K562 (cell line): ENCODE data around the gene PYGM.

Experiments used
- MYBL2 ChIP-seq, 2 experiments: fragments of 450-650 bp in 1 of 2; sonication (generic) in 1 of 2; formaldehyde crosslinking in 1 of 2; IDR thresholded peaks; 2 replicates each; pipeline versions ENCODE4 v1.6.1 to v1.8.1; 2017 to 2022; ENCODE audit warnings: borderline replicate concordance in 1 of 2, inconsistent platforms in 1 of 2, low read depth in 1 of 2, mild to moderate bottlenecking in 1 of 2, missing genetic modification reagents in 1 of 2, moderate library complexity in 1 of 2
- PCBP1 ChIP-seq: fragments of 200-400 bp; formaldehyde crosslinking; IDR thresholded peaks from 2 replicates; pipeline ENCODE4 v1.6.1; 2018; ENCODE audit warnings: mild to moderate bottlenecking, low read depth, low read length; ENCODE audit not compliant: poor library complexity, severe bottlenecking
- POLR2AphosphoS2 ChIP-seq: IDR thresholded peaks from 2 replicates; pipeline ENCODE4 v1.6.1; 2012; ENCODE audit warnings: low read length, improper control_type of control experiment
- SRSF9 ChIP-seq: fragments of 200-400 bp; formaldehyde crosslinking; IDR thresholded peaks from 2 replicates; pipeline ENCODE4 v1.6.1; 2017; ENCODE audit warnings: low read depth, low read length, borderline replicate concordance
- TARDBP ChIP-seq: fragments of 450-650 bp; IDR thresholded peaks from 2 replicates; pipeline ENCODE4 v1.6.1; 2016
- YBX1 ChIP-seq: fragments of 450-650 bp; IDR thresholded peaks from 2 replicates; pipeline ENCODE4 v1.7.1; 2016; ENCODE audit warnings: mild to moderate bottlenecking
- ZNF140 ChIP-seq: fragments of 250-450 bp; sonication (Bioruptor Pico); IDR thresholded peaks from 2 replicates; pipeline ENCODE4 v1.8.0; 2021; ENCODE audit warnings: moderate library complexity, mild to moderate bottlenecking, inconsistent platforms
- TF ChIP-seq, protein P1 (sequence below): sonication (generic); formaldehyde crosslinking; IDR thresholded peaks from 2 replicates; pipeline ENCODE4 v1.8.0; 2022; ENCODE audit warnings: mild to moderate bottlenecking, low read depth, missing genetic modification reagents
- TF ChIP-seq, protein P2 (sequence below): fragments of 150-350 bp; IDR thresholded peaks from 2 replicates; pipeline ENCODE4 v1.6.1; 2014; ENCODE audit warnings: low read depth, mild to moderate bottlenecking, low read length, borderline replicate concordance
- TF ChIP-seq, protein P3 (sequence below): sonication (generic); formaldehyde crosslinking; IDR thresholded peaks from 2 replicates; pipeline ENCODE4 v1.8.0; 2022; ENCODE audit warnings: mild to moderate bottlenecking, missing genetic modification reagents
- TF ChIP-seq, protein P4 (sequence below): fragments of 450-650 bp; IDR thresholded peaks from 2 replicates; pipeline ENCODE4 v1.6.1; 2018; ENCODE audit warnings: mild to moderate bottlenecking, low read depth; ENCODE audit not compliant: partially characterized antibody

DNA sequence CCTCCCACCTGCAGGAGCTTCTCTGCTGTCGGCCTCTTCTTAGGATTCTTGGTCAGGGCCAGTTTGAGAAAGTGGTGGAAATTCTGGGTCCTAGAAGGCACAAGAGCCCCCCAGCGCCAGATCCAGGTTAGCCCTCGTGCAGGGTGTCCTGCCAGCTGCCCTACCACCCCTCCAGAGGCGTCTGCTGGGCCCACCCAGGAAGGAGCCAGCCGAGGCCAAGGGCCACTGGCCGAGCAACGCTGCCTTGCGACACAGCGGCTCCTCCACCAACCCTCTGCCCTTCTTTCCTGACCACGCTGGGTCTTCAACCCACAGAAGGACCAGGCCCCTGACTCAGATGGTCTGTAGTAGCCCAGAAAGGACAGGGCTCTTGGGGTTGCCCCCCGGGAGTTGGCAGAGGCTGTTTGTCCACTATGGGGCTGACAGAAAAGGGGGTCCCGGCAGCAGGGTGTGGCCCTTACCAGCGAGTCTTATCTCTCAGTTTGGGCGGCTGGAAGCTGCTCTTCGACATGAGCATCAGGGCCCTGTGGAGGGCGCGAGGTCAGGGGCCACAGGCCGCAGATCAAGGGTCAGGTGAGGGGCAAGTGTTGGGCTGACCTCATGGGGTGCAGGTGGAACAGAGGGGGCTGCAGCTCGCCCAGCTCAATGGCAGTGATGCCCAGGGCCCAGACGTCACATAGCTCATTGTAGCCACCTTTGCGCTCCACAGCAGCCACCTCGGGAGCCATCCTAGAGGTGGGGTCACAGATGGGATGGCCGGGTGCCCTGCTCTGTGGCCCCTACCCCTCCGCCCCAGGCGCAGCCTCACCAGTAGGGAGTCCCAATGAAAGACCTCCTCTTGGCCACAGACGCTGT lies 40.8 kb upstream of the PYGM start:
- TF ChIP-seq, protein P1, sequence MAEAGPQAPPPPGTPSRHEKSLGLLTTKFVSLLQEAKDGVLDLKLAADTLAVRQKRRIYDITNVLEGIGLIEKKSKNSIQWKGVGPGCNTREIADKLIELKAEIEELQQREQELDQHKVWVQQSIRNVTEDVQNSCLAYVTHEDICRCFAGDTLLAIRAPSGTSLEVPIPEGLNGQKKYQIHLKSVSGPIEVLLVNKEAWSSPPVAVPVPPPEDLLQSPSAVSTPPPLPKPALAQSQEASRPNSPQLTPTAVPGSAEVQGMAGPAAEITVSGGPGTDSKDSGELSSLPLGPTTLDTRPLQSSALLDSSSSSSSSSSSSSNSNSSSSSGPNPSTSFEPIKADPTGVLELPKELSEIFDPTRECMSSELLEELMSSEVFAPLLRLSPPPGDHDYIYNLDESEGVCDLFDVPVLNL = no peak
- TF ChIP-seq PCBP1 (no peak), TARDBP (no peak), POLR2AphosphoS2 (no peak), SRSF9 (no peak), MYBL2 (IDR thresholded peaks at IDR 0.05; ENCODE audit: low read depth) (no peak), MYBL2 (CRISPR knock-in tag; IDR thresholded peaks at IDR 0.05; ENCODE audit: borderline replicate concordance) (no peak), YBX1 (no peak), ZNF140 (CRISPR knock-in tag) (no peak)
- TF ChIP-seq, protein P2, sequence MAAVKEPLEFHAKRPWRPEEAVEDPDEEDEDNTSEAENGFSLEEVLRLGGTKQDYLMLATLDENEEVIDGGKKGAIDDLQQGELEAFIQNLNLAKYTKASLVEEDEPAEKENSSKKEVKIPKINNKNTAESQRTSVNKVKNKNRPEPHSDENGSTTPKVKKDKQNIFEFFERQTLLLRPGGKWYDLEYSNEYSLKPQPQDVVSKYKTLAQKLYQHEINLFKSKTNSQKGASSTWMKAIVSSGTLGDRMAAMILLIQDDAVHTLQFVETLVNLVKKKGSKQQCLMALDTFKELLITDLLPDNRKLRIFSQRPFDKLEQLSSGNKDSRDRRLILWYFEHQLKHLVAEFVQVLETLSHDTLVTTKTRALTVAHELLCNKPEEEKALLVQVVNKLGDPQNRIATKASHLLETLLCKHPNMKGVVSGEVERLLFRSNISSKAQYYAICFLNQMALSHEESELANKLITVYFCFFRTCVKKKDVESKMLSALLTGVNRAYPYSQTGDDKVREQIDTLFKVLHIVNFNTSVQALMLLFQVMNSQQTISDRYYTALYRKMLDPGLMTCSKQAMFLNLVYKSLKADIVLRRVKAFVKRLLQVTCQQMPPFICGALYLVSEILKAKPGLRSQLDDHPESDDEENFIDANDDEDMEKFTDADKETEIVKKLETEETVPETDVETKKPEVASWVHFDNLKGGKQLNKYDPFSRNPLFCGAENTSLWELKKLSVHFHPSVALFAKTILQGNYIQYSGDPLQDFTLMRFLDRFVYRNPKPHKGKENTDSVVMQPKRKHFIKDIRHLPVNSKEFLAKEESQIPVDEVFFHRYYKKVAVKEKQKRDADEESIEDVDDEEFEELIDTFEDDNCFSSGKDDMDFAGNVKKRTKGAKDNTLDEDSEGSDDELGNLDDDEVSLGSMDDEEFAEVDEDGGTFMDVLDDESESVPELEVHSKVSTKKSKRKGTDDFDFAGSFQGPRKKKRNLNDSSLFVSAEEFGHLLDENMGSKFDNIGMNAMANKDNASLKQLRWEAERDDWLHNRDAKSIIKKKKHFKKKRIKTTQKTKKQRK = no peak
- TF ChIP-seq, protein P3, sequence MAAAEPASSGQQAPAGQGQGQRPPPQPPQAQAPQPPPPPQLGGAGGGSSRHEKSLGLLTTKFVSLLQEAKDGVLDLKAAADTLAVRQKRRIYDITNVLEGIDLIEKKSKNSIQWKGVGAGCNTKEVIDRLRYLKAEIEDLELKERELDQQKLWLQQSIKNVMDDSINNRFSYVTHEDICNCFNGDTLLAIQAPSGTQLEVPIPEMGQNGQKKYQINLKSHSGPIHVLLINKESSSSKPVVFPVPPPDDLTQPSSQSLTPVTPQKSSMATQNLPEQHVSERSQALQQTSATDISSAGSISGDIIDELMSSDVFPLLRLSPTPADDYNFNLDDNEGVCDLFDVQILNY (CRISPR knock-in tag) = no peak
- TF ChIP-seq, protein P4, sequence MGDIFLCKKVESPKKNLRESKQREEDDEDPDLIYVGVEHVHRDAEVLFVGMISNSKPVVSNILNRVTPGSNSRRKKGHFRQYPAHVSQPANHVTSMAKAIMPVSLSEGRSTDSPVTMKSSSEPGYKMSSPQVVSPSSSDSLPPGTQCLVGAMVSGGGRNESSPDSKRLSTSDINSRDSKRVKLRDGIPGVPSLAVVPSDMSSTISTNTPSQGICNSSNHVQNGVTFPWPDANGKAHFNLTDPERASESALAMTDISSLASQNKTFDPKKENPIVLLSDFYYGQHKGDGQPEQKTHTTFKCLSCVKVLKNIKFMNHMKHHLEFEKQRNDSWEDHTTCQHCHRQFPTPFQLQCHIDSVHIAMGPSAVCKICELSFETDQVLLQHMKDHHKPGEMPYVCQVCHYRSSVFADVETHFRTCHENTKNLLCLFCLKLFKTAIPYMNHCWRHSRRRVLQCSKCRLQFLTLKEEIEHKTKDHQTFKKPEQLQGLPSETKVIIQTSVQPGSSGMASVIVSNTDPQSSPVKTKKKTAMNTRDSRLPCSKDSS = no peak
